ENCODE measurements around the gene TEX22.

The TEX22 gene

GRCh38 chr14:105442125-105442524 is 43.8 kb downstream of the TEX22 start:
- no peak for DNase-seq

- DNase-seq: peak in 1 of 5 donors; percentile 6
These were observed 44.5 kb downstream of the TEX22 start for GRCh38 chr14:105442834-105443233.

- peak in 1 of 5 donors; percentile 9 for DNase-seq
These were observed 46.5 kb downstream of the TEX22 start for GRCh38 chr14:105444859-105445258.

GRCh38 chr14:105445290-105445689 is 47.0 kb downstream of the TEX22 start:
- DNase-seq: peak in 1 of 5 donors; percentile 9

- DNase-seq: peak in 1 of 5 donors; percentile 7
These were observed 47.8 kb downstream of the TEX22 start for GRCh38 chr14:105445901-105446845.

- DNase-seq: peak in 1 of 5 donors; percentile 8
These were observed 48.6 kb downstream of the TEX22 start for GRCh38 chr14:105446971-105447370.

- DNase-seq: peak in 1 of 5 donors; percentile 12
These were observed 49.6 kb downstream of the TEX22 start for GRCh38 chr14:105447651-105448640.

GRCh38 chr14:105448706-105449111 is 50.4 kb downstream of the TEX22 start:
- DNase-seq: peak; percentile 29 to 66 (median 50)

- DNase-seq: peak in 2 of 5 donors; percentile 5 to 7
These were observed 51.2 kb downstream of the TEX22 start for GRCh38 chr14:105449276-105450122.

GRCh38 chr14:105450123-105450505 is 51.8 kb downstream of the TEX22 start:
- DNase-seq: no peak

GRCh38 chr14:105450864-105451720 is 52.8 kb downstream of the TEX22 start:
- DNase-seq: no peak

- no peak for DNase-seq
These were observed 54.6 kb downstream of the TEX22 start for GRCh38 chr14:105452963-105453362.

- no peak for DNase-seq
These were observed 55.5 kb downstream of the TEX22 start for GRCh38 chr14:105453847-105454246.

GRCh38 chr14:105455086-105455640 is 56.8 kb downstream of the TEX22 start:
- DNase-seq: peak in 1 of 5 donors; percentile 2

GRCh38 chr14:105455766-105456660 is 57.7 kb downstream of the TEX22 start:
- DNase-seq: peak in 1 of 5 donors; percentile 4

- DNase-seq: no peak
These were observed 58.6 kb downstream of the TEX22 start for GRCh38 chr14:105456736-105457617.

- DNase-seq: no peak
These were observed 59.7 kb downstream of the TEX22 start for GRCh38 chr14:105458010-105458409.

- DNase-seq: no peak
These were observed 60.2 kb downstream of the TEX22 start for GRCh38 chr14:105458571-105458970.

- DNase-seq: no peak
These were observed 61.8 kb downstream of the TEX22 start for GRCh38 chr14:105460116-105460515.

Measured in T-helper 1 cell (primary cell).